ENCODE measurements around the gene RAB19.

DNA sequence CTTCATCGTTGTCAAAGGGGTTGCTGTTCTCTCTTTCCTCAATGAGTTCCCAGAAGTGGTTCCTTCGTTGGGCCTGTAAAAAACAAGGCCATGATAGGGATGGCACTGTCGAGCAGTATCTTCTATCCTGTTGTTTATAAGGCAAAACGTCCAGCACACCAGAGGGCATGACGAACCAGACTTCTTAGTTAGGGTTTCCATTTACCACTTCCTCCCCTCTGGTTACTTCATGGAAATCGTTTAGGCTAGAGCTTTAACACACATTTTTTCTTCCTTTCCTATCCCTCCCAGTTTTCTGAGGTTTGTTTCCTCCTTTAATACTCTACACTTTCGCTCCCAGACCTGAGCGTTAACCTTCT is 50.8 kb downstream of the RAB19 start:
- TF ChIP-seq, protein P1, sequence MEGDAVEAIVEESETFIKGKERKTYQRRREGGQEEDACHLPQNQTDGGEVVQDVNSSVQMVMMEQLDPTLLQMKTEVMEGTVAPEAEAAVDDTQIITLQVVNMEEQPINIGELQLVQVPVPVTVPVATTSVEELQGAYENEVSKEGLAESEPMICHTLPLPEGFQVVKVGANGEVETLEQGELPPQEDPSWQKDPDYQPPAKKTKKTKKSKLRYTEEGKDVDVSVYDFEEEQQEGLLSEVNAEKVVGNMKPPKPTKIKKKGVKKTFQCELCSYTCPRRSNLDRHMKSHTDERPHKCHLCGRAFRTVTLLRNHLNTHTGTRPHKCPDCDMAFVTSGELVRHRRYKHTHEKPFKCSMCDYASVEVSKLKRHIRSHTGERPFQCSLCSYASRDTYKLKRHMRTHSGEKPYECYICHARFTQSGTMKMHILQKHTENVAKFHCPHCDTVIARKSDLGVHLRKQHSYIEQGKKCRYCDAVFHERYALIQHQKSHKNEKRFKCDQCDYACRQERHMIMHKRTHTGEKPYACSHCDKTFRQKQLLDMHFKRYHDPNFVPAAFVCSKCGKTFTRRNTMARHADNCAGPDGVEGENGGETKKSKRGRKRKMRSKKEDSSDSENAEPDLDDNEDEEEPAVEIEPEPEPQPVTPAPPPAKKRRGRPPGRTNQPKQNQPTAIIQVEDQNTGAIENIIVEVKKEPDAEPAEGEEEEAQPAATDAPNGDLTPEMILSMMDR (conservative IDR thresholded peaks at IDR 0.05; ENCODE audit: low read depth, low read length): no peak
- TF ChIP-seq EZH2 (IDR thresholded peaks at IDR 0.05; ENCODE audit: borderline replicate concordance, low read depth, low read length, poor library complexity, severe bottlenecking): no peak
